BLaER1 (cell line): ENCODE data around the gene SP1.
A peak's percentile ranks its signal among the peaks of the same experiment; 100 is the strongest.
"Not testable (repeated sequence)": the region's sequence is repeated elsewhere in the genome, so short reads cannot be mapped to it uniquely, and the experiment has no call there.

ENCODE experiments used
- H3K27ac ChIP-seq: shearing (Covaris generic); formaldehyde crosslinking; 2 replicates; pipeline ENCODE4 v1.8.1; 2022
- H3K27me3 ChIP-seq: shearing (Covaris generic); formaldehyde crosslinking; 2 replicates; pipeline ENCODE4 v1.8.1; 2022
- H3K36me3 ChIP-seq: shearing (Covaris generic); formaldehyde crosslinking; 2 replicates; pipeline ENCODE4 v1.8.1; 2022
- H3K4me1 ChIP-seq: shearing (Covaris generic); formaldehyde crosslinking; 2 replicates; pipeline ENCODE4 v1.8.1; 2022
- H3K4me2 ChIP-seq: shearing (Covaris generic); formaldehyde crosslinking; 2 replicates; pipeline ENCODE4 v1.8.1; 2022
- H3K4me3 ChIP-seq: shearing (Covaris generic); formaldehyde crosslinking; 2 replicates; pipeline ENCODE4 v1.8.1; 2022
- H3K9ac ChIP-seq: shearing (Covaris generic); formaldehyde crosslinking; 2 replicates; pipeline ENCODE4 v1.8.1; 2022
- H3K9me3 ChIP-seq: shearing (Covaris generic); formaldehyde crosslinking; 2 replicates; pipeline ENCODE4 v1.8.1; 2022
- H4K20me1 ChIP-seq: shearing (Covaris generic); formaldehyde crosslinking; 2 replicates; pipeline ENCODE4 v1.8.1; 2022
- Cebpa-rat ChIP-seq: shearing (Covaris generic); IDR thresholded peaks from 2 replicates; pipeline ENCODE4 v1.8.1; 2022

Gene SP1

DNA sequence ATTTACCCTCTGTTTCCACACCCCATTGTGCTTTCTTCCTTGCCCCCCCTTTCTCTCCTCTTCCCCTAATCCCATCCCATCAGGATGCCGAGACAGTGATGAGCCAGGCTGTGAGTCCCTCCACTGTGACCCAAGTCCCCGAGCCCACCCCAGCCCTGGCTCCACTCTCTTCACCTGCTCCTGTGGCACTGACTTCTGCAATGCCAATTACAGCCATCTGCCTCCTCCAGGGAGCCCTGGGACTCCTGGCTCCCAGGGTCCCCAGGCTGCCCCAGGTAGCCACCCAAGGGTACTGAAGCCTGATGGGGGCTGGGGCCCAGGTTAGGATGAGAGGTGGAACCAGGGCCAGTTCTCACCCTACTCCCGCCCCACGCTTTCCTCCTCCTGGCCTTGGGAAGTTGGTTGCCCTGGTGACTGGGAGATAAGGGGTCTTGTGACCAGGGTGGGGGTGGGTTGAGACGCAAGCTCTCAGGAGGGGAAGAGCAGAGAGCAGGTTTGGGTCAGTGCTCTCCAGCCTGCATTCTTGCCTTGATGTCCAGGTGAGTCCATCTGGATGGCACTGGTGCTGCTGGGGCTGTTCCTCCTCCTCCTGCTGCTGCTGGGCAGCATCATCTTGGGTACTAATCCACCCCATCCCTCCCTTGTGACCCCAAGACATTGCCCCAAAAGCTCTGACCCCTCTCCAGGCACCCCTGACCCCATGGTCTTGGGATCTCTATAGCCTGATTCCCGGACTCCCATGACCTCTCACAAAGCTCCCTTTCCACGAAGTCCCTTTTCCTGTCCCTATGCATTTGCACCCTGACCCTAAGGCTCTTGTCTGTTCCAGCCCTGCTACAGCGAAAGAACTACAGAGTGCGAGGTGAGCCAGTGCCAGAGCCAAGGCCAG is 44.9 kb downstream of the SP1 start:
- Histone ChIP-seq H3K4me2 (no peak overlapping the region), H3K36me3 (no peaks in the 10 kb centered on the region), H3K27ac (no peak overlapping the region), H3K4me3 (no peak overlapping the region), H3K9me3 (no peaks in the 10 kb centered on the region), H3K9ac (no peak overlapping the region), H3K4me1 (peaks cover 22% of the 10 kb centered on the region), H3K27me3 (no peaks in the 10 kb centered on the region), H4K20me1 (no peaks in the 10 kb centered on the region)
- TF ChIP-seq Cebpa-rat: no peak

DNA sequence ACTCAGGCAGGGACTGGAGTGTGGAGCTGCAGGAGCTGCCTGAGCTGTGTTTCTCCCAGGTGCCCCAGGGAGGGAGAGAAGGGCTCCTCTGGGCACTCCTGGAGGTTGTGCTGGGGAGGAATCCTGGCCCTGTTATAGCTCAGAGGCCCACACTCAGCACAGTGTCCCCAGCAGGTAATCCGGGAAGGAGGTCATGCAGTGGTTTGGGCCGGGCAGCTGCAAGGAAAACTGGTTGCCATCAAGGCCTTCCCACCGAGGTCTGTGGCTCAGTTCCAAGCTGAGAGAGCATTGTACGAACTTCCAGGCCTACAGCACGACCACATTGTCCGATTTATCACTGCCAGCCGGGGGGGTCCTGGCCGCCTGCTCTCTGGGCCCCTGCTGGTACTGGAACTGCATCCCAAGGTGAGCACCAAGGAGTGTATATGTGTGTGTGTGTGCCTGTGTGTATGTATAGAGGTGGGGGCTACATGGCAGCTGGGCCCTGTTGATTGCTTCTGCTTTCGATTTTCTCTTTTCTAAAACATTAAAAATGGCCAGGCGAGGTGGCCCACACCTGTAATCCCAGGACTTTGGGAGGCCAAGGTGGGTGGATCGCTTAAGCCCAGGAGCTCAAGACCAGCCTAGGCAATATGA is 45.7 kb downstream of the SP1 start:
- Histone ChIP-seq H3K4me3 (no peak overlapping the region), H3K9ac (no peak overlapping the region), H3K4me2 (no peak overlapping the region), H3K4me1 (peaks cover 14% of the 10 kb centered on the region), H3K9me3 (no peaks in the 10 kb centered on the region), H3K36me3 (no peaks in the 10 kb centered on the region), H3K27ac (no peak overlapping the region), H3K27me3 (no peaks in the 10 kb centered on the region), H4K20me1 (no peaks in the 10 kb centered on the region)
- TF ChIP-seq Cebpa-rat: no peak

DNA sequence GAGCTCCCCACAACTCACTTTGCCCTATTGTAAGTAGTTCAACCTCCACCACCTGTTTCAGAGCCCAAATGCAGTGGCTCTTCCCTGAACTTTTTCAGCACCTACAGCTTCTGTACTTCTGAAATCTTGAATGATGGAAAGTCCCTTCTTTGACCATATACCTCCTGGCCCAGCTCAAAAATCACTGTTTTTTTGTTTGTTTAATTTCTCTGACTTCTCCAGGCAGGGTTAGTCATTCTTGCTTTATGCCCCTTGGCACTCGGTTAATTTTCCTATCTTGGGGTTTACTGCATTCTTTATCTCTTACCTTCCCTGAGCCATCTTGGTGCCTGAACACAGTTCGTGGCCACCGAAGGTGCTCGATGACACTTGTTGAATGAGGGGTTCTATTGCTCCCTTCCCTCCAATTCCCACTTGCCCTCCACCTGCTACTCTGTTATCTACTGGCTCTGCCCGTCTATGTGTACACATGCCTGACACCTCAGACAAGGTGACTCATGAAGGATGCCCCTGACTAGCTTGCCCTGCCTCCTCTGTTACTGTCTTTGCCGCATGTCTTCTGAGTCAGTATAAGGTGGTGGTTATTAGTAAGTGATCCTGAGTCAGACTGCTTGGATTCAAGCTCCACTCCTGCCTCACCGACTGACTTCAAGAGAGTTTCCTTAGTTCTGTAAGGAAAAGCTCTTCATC is 48.1 kb downstream of the SP1 start:
- Histone ChIP-seq H3K9ac (no peak overlapping the region), H3K36me3 (no peaks in the 10 kb centered on the region), H4K20me1 (no peaks in the 10 kb centered on the region), H3K27ac (no peak overlapping the region), H3K4me2 (no peak overlapping the region), H3K4me3 (no peak overlapping the region), H3K4me1 (no peaks in the 10 kb centered on the region), H3K9me3 (no peaks in the 10 kb centered on the region), H3K27me3 (no peaks in the 10 kb centered on the region)
- TF ChIP-seq Cebpa-rat: no peak

DNA sequence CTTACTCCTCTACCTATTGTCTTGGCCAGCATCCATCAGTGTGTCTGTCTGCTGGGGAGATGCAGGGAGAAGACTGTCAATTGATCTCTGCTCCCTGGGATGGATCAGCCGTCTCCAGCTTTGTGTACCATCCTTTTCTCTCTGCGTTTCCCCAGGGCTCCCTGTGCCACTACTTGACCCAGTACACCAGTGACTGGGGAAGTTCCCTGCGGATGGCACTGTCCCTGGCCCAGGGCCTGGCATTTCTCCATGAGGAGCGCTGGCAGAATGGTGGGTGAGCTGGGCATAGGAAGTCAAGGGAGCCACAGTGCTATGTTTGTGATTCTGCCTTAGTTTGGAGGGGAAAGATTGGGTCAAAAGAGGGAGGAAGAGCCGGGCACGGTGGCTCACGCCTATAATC is 48.8 kb downstream of the SP1 start:
- no peak overlapping the region for H3K4me3 ChIP-seq
- H3K36me3 ChIP-seq: no peaks in the 10 kb centered on the region
- no peaks in the 10 kb centered on the region for H3K4me1 ChIP-seq
- no peaks in the 10 kb centered on the region for H4K20me1 ChIP-seq
- no peak overlapping the region for H3K9ac ChIP-seq
- H3K9me3 ChIP-seq: no peaks in the 10 kb centered on the region
- H3K27me3 ChIP-seq: no peaks in the 10 kb centered on the region
- no peak overlapping the region for H3K4me2 ChIP-seq
- TF ChIP-seq Cebpa-rat: no peak
- no peak overlapping the region for H3K27ac ChIP-seq

DNA sequence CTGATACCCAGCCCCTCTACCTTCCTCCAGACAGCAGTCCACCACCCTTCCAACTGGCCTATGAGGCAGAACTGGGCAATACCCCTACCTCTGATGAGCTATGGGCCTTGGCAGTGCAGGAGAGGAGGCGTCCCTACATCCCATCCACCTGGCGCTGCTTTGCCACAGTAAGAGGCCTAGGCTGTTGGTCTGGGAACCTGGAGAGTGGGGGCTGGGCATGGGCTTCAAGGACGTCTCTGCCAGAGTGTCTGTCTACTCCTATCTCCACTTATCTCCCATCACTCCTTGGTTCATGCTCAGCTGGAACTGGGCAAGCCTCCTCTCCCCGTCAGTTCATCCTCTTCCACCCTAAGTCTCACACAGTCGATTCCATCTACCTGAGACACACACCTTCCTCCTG is 50.1 kb downstream of the SP1 start:
- Histone ChIP-seq H3K4me2 (no peak overlapping the region), H3K4me3 (no peak overlapping the region), H3K36me3 (no peaks in the 10 kb centered on the region), H3K9me3 (no peaks in the 10 kb centered on the region), H3K27me3 (no peaks in the 10 kb centered on the region), H3K27ac (no peak overlapping the region), H4K20me1 (no peaks in the 10 kb centered on the region), H3K4me1 (no peaks in the 10 kb centered on the region), H3K9ac (no peak overlapping the region)
- no peak for TF ChIP-seq Cebpa-rat

DNA sequence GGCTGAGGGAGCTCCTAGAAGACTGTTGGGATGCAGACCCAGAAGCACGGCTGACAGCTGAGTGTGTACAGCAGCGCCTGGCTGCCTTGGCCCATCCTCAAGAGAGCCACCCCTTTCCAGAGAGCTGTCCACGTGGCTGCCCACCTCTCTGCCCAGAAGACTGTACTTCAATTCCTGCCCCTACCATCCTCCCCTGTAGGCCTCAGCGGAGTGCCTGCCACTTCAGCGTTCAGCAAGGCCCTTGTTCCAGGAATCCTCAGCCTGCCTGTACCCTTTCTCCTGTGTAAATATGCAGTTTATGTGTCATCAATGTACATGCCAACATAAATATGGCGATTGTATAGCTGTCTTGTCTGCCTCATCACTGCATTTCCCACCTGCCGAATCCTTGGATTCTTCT is 51.2 kb downstream of the SP1 start:
- Histone ChIP-seq H3K27ac (no peak overlapping the region), H3K4me1 (no peaks in the 10 kb centered on the region), H3K4me3 (no peak overlapping the region), H3K4me2 (no peak overlapping the region), H4K20me1 (no peaks in the 10 kb centered on the region), H3K27me3 (no peaks in the 10 kb centered on the region), H3K9me3 (no peaks in the 10 kb centered on the region), H3K36me3 (no peaks in the 10 kb centered on the region), H3K9ac (no peak overlapping the region)
- no peak for TF ChIP-seq Cebpa-rat

DNA sequence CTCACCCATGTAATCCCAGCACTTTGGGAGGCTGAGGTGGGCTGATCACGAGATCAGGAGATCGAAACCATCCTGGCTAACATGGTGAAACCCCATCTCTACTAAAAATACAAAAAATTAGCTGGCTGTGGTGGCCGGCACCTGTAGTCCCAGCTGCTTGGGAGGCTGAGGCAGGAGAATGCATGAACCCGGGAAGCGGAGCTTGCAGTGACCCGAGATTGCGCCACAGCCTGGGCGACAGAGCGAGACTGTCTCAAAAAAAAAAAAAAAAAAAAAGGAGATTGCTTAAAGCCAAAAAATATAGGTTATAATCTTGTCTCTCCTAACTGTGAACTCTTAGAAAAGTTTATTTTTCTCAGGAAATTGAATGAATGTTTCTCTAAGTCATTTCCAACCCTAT is 55.4 kb downstream of the SP1 start:
- not testable (repeated sequence) for H4K20me1 ChIP-seq, H3K4me2 ChIP-seq, H3K27ac ChIP-seq, H3K9me3 ChIP-seq, H3K27me3 ChIP-seq, H3K4me3 ChIP-seq, H3K36me3 ChIP-seq, H3K4me1 ChIP-seq, H3K9ac ChIP-seq
- TF ChIP-seq Cebpa-rat: peak; percentile 59; the same call in 1 of the 2 replicates

DNA sequence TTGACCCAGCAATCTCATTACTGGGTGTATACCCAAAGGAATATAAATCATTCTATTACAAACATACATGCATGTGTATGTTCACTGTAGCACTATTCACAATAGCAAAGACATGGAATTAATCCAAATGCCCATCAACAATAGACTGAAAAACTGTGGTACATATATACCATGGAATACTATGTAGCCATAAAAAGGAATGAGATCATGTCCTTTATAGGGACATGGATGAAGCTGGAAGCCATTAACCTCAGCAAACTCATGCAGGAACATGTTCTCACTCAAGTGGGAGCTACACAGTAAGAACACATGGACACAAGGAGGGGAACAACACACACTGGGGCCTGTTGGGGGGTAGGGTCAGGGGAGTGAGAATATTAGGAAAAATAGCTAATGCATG is 59.6 kb downstream of the SP1 start:
- peaks cover 16% of the 10 kb centered on the region for H3K36me3 ChIP-seq
- H3K4me2 ChIP-seq, H3K9ac ChIP-seq, H3K27ac ChIP-seq, H3K4me3 ChIP-seq, H3K27me3 ChIP-seq, H3K9me3 ChIP-seq: not testable (repeated sequence)
- peaks cover 32% of the 10 kb centered on the region for H3K4me1 ChIP-seq
- peaks cover 23% of the 10 kb centered on the region for H4K20me1 ChIP-seq

DNA sequence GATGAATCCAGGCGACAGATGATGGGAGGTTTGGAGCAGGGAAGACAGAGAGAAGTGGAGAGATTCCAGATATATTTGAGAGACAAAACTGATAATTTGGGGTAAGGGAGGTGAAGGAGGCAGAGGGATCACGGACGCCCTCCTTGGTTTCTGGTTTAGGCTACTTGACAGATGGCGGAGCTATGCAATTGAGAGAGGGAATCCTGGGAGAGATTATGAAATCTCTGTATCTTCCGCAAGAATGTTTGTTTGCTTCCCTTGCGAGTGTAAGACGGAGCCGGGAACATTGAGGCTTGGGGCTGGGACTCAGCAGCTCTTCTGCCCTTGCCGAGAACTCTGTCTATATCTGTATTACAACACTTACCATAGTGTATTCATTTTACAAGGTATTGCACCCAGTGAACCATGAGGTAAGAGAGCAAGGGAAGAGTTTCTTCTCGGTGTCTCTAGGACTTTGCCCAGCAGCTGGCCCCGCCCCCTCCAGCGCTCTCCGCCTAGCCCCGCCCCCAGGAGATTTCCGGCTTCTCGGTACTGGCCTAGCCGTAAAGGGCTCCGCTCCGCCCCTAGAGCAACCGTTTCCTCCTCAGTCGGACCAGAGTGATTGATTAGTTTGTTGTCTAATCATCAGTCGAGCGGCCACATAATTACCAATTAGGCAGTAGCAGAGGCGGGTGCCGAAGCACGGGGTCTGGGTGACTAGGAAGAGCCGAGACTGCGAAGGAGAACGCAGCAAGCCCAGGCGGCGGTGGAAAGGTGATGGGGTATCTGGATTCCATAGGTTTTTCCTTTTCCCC is 61.3 kb downstream of the SP1 start, which contains the start of gene PRR13:
PRR13 (plus strand) TSS at position 695 of the 794 bp plus-strand sequence. CDS start 981 bp downstream, outside the sequence.
- peak within 1 kb of the TSS; percentile 80 for H3K4me3 ChIP-seq
- H3K9me3 ChIP-seq: no peaks in the 10 kb centered on the region
- peaks cover 41% of the 10 kb centered on the region for H3K4me1 ChIP-seq
- peaks cover 38% of the 10 kb centered on the region for H4K20me1 ChIP-seq
- no peaks in the 10 kb centered on the region for H3K27me3 ChIP-seq
- peak; percentile 81; the same call in 1 of the 2 replicates for TF ChIP-seq Cebpa-rat
- H3K36me3 ChIP-seq: peaks cover 33% of the 10 kb centered on the region
- peak within 1 kb of the TSS; percentile 88 for H3K9ac ChIP-seq
- H3K27ac ChIP-seq: peak within 1 kb of the TSS; percentile 89
- H3K4me2 ChIP-seq: peak within 1 kb of the TSS; percentile 94
